NAMALWA (cell line): Measurements from ENCODE around the gene RIN3.

Source experiments
- DNase-seq: peaks from one replicate; pipeline ENCODE4 v3.0.0-alpha.2; 2015; ENCODE audit warnings: low spot score

RIN3 gene

GRCh38 chr14:92555465-92556111, 42.0 kb downstream of the RIN3 start:
- DNase-seq, result no peak

- DNase-seq, result peak; percentile 21
These were observed 42.7 kb downstream of the RIN3 start for GRCh38 chr14:92556255-92556741.

DNA sequence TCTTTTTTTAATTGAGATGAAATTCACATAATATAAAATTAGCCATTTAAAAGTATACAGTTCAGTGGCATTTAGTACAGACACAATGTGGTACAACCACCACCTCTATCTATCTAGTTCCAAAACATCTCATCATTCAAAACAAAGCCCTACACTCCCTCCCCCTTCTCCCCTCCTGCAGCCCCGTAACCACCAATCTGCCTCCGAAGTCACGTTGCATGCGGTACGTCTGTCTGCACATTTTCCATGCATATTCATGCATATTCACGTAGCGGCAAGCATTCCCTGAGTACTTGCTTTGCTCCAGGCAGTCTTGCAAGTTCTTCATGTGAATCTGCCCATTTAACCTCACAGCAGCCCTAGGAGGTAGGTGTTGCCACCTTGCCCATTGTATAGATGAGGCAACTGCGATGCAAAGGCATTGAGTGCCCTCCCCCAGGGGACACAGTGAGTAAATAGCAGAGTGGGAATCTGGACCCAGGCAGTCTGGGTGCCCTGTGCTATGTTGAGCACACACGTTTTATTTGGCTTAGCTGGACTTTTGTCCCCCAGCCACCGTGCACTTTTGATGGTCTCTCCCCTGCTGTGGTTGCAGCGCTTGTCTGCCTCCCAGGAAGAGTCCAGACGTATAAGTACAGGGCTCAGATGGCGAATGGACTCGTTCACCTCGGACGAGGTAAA, 43.4 kb downstream of the RIN3 start:
- no peak for DNase-seq

GRCh38 chr14:92557544-92557912, 43.9 kb downstream of the RIN3 start:
- DNase-seq, result no peak

GRCh38 chr14:92558319-92558718, 44.7 kb downstream of the RIN3 start:
- DNase-seq, result no peak

DNA sequence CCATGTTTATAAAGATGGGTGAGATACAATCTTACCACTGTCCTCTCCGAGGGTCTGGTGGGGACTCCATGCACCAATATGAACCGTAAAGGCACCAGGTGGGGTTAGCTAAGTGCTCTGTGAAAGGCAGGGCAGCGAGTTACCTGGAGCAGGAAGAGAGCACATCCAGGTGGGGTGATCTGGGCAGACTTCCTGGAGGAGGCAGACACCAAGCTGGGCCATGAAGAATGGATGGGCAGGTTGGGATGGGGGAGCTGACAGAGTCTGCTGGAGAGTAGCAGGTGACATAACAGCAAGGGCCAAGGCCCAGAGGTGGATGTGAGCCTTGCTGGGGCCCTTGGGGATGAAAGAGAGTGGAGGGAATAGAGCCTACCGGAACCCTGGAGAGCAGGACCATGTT, 45.9 kb downstream of the RIN3 start:
- no peak for DNase-seq

GRCh38 chr14:92560106-92560865, 46.7 kb downstream of the RIN3 start:
- no peak for DNase-seq

- DNase-seq, result no peak
These were observed 48.4 kb downstream of the RIN3 start for GRCh38 chr14:92561906-92562479.

- DNase-seq, result no peak
These were observed 49.8 kb downstream of the RIN3 start for GRCh38 chr14:92563359-92563758.

DNA sequence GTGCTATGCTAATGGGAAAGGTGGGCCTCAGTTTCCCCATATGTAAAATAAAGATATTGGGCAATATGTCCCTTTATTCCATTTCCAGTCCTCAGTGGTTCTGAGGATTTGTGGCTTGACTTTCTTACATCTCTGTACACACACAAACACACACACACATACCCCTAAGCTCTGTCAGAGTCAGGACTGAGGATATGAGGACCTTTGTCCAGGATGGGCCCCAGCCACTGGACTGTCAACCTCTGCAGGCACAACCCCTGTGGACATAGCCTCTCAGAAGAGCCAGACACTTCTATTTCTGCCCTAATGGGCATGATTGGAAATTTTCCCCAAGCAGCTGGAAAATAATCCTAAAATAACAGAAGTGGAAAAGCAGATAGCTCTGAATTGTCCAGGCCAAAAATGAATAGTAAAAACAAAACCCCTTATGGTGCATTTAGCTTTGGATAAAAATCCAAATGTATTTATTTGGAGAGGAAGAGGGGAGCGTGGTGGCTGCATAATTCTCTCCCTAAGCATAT, 50.2 kb downstream of the RIN3 start:
- no peak for DNase-seq

DNA sequence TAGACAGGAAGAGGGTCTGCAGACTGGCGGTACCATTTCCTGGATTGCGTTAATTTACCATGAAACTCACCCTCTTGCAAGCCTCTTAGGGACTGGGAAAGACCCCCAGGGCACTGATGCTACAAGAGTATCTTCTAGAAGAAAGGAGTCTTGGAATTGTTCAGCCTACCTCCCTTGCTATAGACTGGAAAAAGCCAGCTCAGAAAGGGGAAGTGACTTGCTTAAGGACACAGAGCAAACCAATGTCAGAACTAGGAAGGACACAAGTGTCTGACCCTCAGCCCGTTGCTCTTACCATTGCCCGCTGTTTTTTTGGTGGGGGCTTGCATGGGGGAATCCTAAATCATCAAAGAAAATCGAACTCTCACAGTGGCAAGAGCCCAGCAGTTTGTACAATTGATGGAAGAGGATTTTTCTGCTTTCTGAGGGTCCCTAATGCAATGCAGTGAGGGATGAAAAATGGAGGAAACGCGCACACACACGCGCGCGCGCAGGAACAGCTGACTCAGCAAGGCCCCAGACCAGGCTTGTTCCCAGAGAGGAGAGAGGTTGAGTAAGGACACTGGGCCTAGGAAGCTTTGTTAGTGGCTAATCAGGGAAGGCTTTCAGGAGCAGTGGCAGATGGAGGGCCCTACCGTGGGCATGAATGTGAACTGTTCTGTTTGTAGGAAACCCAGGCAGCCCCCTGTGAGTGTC, 50.9 kb downstream of the RIN3 start:
- no peak for DNase-seq

DNA sequence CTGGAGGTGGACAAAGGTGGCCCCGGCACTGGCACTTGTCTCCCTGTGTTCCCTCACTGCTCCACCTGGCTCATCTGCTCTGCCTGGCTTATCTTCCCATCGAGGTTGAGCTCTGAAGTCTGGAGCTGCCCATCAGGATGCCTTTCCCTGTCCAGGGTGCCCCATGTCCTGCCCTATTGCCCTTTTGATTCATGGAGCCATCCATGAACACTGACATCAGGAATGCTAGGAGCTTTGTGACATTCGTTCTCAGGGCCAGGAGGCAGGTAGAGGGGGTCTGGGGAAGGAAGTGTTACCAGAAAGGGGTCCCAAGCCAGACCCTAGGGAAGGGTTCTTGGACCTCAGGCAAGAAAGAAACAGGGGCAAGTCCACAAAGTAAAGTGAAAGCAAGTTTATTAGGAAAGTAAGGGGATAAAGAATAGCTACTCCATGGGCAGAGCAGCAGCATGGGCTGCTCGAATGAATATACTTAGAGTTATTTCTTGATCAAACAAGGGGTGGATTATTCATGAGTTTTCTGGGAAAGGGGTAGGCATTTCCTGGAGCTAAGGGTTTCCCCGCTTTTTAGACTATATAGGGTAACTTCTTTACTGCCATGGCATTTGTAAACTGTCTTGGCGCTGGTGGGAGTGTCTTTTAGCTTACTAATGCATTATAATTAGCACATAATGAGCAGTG, 51.6 kb downstream of the RIN3 start:
- DNase-seq, result no peak

GRCh38 chr14:92565718-92566115, 52.1 kb downstream of the RIN3 start:
- no peak for DNase-seq

DNA sequence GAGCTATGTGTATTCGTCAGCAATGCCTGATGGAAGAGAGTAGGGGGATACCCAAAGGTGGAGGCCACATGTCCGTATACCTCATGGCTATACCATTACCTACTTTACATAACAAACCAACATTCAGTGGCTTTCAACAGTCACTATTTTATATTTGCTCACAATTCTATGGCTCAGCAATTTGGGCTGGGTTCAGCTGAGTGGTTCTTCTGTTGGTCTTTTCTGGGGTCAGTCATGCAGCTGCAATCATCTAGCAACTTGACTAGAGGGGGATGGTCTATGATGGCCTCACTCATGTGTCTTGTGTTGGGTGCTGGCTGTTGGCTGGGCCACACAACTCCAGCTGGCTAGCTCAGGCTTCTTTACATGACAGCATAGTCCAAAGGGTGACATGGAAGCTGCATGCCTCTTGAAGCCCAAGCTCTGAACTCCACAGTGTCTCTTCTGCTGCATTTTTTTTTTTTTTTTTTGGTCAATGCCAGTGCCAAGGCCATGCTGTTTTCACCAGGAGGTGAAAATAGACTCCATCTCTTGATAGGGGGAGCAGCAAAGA, 53.7 kb downstream of the RIN3 start:
- DNase-seq, result no peak

DNA sequence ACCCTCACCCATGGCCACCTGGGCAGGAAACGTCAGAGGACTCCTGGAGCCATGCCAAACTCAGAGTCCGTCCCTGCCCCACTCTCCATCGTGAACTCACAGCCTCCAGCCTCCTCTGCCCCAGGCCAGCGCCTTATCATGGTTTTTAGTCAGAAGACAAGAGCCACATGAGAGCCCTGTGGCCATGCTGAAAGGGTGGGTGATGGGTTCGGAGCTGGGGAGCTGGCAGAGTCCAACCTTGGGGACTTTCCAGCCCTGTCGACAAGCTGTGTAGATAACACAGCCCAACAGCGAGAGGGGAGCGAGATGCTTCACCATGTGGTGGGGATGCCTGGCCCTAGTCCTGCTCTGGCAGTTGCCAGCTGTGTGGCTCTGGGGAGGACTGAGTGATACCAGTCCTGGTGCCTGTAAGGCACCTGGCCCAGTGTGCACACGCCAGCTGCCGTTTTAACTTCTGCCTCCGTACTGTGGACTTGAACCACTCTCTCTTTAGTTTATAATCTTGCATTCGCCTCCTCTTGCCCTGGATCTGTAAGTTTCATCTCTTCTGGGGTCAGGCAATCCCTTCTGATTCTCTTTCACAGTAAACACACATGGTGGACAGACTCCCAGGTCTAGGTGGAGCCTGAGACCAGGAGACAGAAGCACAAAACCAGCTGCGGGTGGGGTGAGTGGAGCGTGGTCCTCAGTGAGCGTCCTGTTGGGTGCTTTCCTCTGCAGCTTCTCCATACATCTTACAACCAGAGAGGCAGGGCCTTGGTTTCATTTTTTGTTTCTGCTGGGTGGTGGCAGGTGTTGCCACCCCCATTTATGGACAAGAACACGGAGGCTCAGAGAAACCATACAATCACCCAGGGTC, 55.3 kb downstream of the RIN3 start:
- DNase-seq, result peak; percentile 56

GRCh38 chr14:92570674-92571262, 57.2 kb downstream of the RIN3 start:
- DNase-seq, result no peak

- DNase-seq, result no peak
These were observed 58.5 kb downstream of the RIN3 start for GRCh38 chr14:92572050-92572449.

DNA sequence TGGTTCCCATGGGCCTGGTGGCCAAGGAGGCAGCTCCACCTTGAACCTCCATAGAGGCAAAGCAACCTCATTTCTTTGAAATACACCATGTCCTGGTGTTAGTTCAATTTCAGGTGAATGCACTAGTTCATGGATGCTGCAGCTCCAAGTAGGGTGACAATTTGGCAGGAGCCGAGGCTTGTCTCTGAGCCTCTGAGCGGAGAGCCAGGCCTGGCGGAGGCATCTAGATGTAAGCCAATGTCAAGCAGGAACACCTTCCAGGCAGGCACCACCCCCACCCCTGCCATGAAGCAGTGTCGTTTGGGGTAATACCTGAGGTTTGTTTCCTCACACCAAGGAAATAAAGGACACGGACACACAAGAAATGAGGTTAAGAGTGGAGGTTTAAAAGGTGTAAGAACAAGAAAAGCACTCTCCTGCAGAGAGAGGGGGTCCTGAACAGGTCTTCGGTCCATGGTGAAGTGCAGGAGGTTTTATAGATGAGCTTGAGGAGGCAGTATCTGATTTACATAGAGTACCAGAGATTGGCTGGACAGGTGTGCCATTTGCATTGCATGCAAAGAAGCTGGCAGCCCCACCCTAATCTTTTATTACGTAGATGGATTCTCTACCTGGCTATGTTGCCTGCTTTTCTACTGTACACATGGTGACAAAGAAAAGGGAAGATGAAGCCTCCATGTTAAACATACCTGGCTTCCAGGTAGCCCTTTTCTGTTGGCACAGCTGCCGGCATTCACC, 60.3 kb downstream of the RIN3 start:
- no peak for DNase-seq
